Measurements from ENCODE around the gene TOMT. TPM values are rescaled to one million over a fixed set of nuclear protein-coding genes. Genes with fewer than 3 reads are reported as not detected.
A peak's percentile ranks its signal among the peaks of the same experiment; 100 is the strongest.
"Not testable (repeated sequence)": the region's sequence is repeated elsewhere in the genome, so short reads cannot be mapped to it uniquely, and the experiment has no call there.

Gene TOMT
- total RNA-seq, 1 experiment from 2014 or later: not detected

DNA sequence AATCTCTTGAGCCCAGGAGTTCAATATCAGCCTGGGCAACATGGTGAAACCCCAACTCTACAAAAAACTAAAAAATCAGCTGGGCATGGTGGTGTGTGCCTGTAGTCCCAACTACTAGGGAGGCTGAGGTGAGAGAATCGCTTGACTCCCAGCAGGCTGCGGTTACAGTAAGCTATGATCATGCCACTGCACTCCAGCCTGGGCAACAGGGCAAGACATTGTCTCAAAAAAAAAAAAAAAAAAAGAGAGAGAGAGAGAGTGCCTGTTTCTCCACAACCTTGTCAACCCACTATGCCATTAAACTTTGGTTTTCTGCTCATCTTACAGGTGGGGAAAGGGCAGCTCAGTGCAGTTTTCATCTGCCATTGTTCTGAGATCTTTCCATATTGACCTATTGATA lies 34.9 kb downstream of the TOMT start (continued):
- TF ChIP-seq TCF7L2 (IDR thresholded peaks at IDR 0.05; ENCODE audit: borderline replicate concordance, extremely low read depth, insufficient read depth, insufficient read length): no peak
- no peak for TF ChIP-seq RAD21 (IDR thresholded peaks at IDR 0.05; ENCODE audit: low read depth)
- no peak for TF ChIP-seq CBX3 (IDR thresholded peaks at IDR 0.05; ENCODE audit: low read depth)
- TF ChIP-seq, protein P1, sequence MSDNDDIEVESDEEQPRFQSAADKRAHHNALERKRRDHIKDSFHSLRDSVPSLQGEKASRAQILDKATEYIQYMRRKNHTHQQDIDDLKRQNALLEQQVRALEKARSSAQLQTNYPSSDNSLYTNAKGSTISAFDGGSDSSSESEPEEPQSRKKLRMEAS (IDR thresholded peaks at IDR 0.05): no peak
- no peak for TF ChIP-seq ELF1 (IDR thresholded peaks at IDR 0.05; ENCODE audit: borderline replicate concordance, low read depth)

DNA sequence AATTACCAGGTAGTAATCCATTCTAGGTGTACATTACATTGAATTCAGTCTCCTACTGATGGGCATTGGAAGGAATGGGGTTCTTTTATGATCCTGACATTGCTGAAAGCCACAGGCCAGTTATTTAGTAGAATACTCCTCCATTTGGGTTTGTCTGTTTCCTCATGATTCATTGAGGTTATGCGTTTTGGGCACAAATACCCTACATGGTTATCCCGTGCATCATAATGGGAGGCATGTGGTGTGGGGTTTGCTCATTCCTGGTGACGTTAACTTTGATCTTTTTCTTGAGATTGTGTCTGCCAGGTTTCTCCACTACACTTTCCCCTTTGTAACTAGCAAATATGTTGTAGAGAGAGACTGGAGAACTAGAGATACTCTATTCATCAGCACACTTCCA lies 35.3 kb downstream of the TOMT start:
- BruUV-seq (replicated peaks): no TSS peak
- H3K4me2 ChIP-seq (ENCODE audit: low read length): no peak overlapping the region
- H3K27ac ChIP-seq (ENCODE audit: low read depth, low read length): no peak overlapping the region
- CTCF ChIA-PET: no interaction called here
- RAD21 ChIA-PET (ENCODE audit: low non-redundant PET in 1 of 2, low total read pairs in 2 of 2, uncharacterized antibody in 2 of 2, unreplicated experiment in 2 of 2): no interaction called here
- no peak overlapping the region for H3K4me3 ChIP-seq (replicated peaks in 1 of 2; ENCODE audit: low read depth in 1 of 2, low read length in 2 of 2)
- no peaks in the 10 kb centered on the region for H3K79me2 ChIP-seq (ENCODE audit: insufficient read depth, low read length)
- DNase-seq (ENCODE audit: low read depth, low spot score): no peak
- POLR2A ChIA-PET: no interaction called here
- H3K36me3 ChIP-seq (ENCODE audit: control insufficient read depth in 1 of 2, insufficient read depth in 2 of 2, low read length in 2 of 2): no peaks in the 10 kb centered on the region
- TF ChIP-seq ZBTB33 (IDR thresholded peaks at IDR 0.05; ENCODE audit: extremely low read depth, insufficient replicate concordance, low read length) (no peak), YY1 (IDR thresholded peaks at IDR 0.05; ENCODE audit: extremely low read depth, insufficient replicate concordance, low read depth, low read length) (no peak)
- no peak overlapping the region for H2AFZ ChIP-seq (ENCODE audit: low read depth, low read length, poor library complexity, severe bottlenecking)
- no peaks in the 10 kb centered on the region for H3K27me3 ChIP-seq (ENCODE audit: insufficient read depth, low read length)
- H3K9me2 ChIP-seq (ENCODE audit: insufficient read depth): no peaks in the 10 kb centered on the region
- no peaks in the 10 kb centered on the region for H4K20me1 ChIP-seq (ENCODE audit: insufficient read depth)
- no peak overlapping the region for H3K9ac ChIP-seq (ENCODE audit: low read length)
- peaks cover 0 to 14% of the 10 kb centered on the region in 2 experiments; a peak in 1 of 4 replicates for H3K4me1 ChIP-seq (ENCODE audit: control insufficient read depth in 1 of 2, insufficient read depth in 2 of 2, low read length in 2 of 2)
- no peaks in the 10 kb centered on the region for H3K9me3 ChIP-seq (ENCODE audit: control insufficient read depth in 1 of 2, insufficient read depth in 1 of 2, low read depth in 1 of 2, low read length in 2 of 2)
- intact Hi-C loops (cut with micrococcal nuclease): no loop called here
- 0 out of 2 replicates have a peak, but pooled peaks have one; percentile 23 for ATAC-seq

DNA sequence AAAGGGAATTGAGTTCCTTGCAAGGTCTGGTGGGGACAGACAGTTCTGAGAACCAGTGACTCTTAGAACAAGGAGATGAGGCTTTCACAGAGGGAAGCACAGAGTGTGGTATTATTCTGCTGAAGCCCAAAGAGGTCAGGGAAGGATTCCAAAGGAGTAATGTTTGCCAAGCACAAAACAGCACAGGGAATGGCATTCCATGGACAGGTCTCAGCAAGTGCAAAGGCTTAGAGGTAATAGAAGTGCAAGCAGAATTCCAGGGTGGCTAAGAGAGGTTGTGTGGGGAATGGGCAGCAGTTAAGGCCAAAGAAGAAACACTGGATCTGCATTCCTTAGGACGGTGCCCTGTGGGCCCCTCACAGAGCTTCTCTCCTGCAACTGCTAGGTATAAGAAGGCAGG lies 36.4 kb downstream of the TOMT start:
- BruUV-seq (replicated peaks); H3K9ac ChIP-seq (ENCODE audit: low read length); H3K4me3 ChIP-seq (replicated peaks in 1 of 2; ENCODE audit: low read depth in 1 of 2, low read length in 2 of 2); H4K20me1 ChIP-seq (ENCODE audit: insufficient read depth); RAD21 ChIA-PET (ENCODE audit: low non-redundant PET in 1 of 2, low total read pairs in 2 of 2, uncharacterized antibody in 2 of 2, unreplicated experiment in 2 of 2); H3K79me2 ChIP-seq (ENCODE audit: insufficient read depth, low read length); intact Hi-C loops (cut with micrococcal nuclease); POLR2A ChIA-PET; CTCF ChIA-PET; H2AFZ ChIP-seq (ENCODE audit: low read depth, low read length, poor library complexity, severe bottlenecking); ATAC-seq; H3K36me3 ChIP-seq (ENCODE audit: control insufficient read depth in 1 of 2, insufficient read depth in 2 of 2, low read length in 2 of 2); DNase-seq (ENCODE audit: low read depth, low spot score); H3K27ac ChIP-seq (ENCODE audit: low read depth, low read length); H3K27me3 ChIP-seq (ENCODE audit: insufficient read depth, low read length); H3K9me3 ChIP-seq (ENCODE audit: control insufficient read depth in 1 of 2, insufficient read depth in 1 of 2, low read depth in 1 of 2, low read length in 2 of 2); H3K4me2 ChIP-seq (ENCODE audit: low read length); H3K9me2 ChIP-seq (ENCODE audit: insufficient read depth): not testable (repeated sequence)
- H3K4me1 ChIP-seq (ENCODE audit: control insufficient read depth in 1 of 2, insufficient read depth in 2 of 2, low read length in 2 of 2): peaks cover 0 to 14% of the 10 kb centered on the region in 2 experiments; a peak in 1 of 4 replicates

GRCh38 chr11:72142543-72142942 lies 36.8 kb downstream of the TOMT start:
- H3K9ac ChIP-seq (ENCODE audit: low read length); H3K36me3 ChIP-seq (ENCODE audit: control insufficient read depth in 1 of 2, insufficient read depth in 2 of 2, low read length in 2 of 2); BruUV-seq (replicated peaks); H3K9me3 ChIP-seq (ENCODE audit: control insufficient read depth in 1 of 2, insufficient read depth in 1 of 2, low read depth in 1 of 2, low read length in 2 of 2); CTCF ChIA-PET; H3K4me3 ChIP-seq (replicated peaks in 1 of 2; ENCODE audit: low read depth in 1 of 2, low read length in 2 of 2); H4K20me1 ChIP-seq (ENCODE audit: insufficient read depth); H3K79me2 ChIP-seq (ENCODE audit: insufficient read depth, low read length); H3K9me2 ChIP-seq (ENCODE audit: insufficient read depth); intact Hi-C loops (cut with micrococcal nuclease); RAD21 ChIA-PET (ENCODE audit: low non-redundant PET in 1 of 2, low total read pairs in 2 of 2, uncharacterized antibody in 2 of 2, unreplicated experiment in 2 of 2); POLR2A ChIA-PET; H3K27me3 ChIP-seq (ENCODE audit: insufficient read depth, low read length); ATAC-seq; DNase-seq (ENCODE audit: low read depth, low spot score); H3K4me2 ChIP-seq (ENCODE audit: low read length); H2AFZ ChIP-seq (ENCODE audit: low read depth, low read length, poor library complexity, severe bottlenecking); H3K27ac ChIP-seq (ENCODE audit: low read depth, low read length): not testable (repeated sequence)
- peaks cover 0 to 14% of the 10 kb centered on the region in 2 experiments; a peak in 1 of 4 replicates for H3K4me1 ChIP-seq (ENCODE audit: control insufficient read depth in 1 of 2, insufficient read depth in 2 of 2, low read length in 2 of 2)

All from HCT116 (cell line).